ENCODE results near the gene TRPM3. TPM values are rescaled to one million over a fixed set of nuclear protein-coding genes. Genes with fewer than 3 reads are reported as not detected.

The TRPM3 gene
- total RNA-seq, 2 donors from 2014 or later: not detected

DNA sequence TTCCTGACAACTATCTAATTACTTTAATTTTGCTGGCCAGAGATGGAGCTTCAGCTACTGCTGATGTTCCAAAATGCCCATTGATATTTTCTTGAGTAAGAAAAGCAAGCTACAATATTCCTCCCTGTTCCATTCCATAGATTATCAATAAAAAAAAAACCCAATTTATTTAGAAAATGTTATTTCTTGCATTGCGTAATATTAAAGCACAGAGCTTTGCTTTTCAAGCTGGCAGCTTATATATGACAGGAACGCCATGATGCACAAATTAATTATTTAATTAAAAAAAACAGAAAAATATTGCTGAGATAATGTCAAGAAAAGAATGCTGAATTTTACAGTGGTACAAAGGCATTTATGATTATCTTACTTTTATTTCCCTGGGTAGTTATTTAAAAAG lies 47.9 kb downstream of the TRPM3 start:
- H3K4me1 Mint-ChIP-seq: no peaks in the 10 kb centered on the region
- H3K36me3 Mint-ChIP-seq (ENCODE audit: low read depth): no peaks in the 10 kb centered on the region
- H3K4me3 Mint-ChIP-seq: no peak overlapping the region
- ATAC-seq (replicated peaks): no peak
- no peaks in the 10 kb centered on the region for H3K9me3 Mint-ChIP-seq
- no peak overlapping the region for H3K27ac Mint-ChIP-seq
- H3K27me3 Mint-ChIP-seq: peaks cover 3% of the 10 kb centered on the region

DNA sequence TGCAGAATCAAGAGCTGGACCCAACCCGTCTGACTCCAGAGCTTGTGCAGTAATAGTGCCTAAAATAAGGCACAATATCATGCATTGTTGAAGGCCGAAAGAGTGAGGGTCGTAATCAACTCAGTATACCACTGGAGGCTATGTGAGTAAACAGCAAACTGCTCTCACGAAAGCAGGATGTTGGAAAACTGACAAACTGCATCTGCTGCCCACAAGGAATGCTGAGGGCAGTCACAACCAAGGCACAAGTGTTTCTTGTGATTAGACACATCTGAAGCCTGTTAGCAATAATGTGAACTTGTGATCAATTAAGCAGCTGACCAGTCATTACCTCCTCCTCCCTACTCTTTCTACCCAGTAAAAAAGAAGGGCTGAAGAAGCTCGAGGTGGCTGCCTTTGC lies 48.8 kb downstream of the TRPM3 start:
- no peak overlapping the region for H3K27ac Mint-ChIP-seq
- no peak overlapping the region for H3K4me3 Mint-ChIP-seq
- peaks cover 3% of the 10 kb centered on the region for H3K27me3 Mint-ChIP-seq
- ATAC-seq (replicated peaks): no peak
- no peaks in the 10 kb centered on the region for H3K4me1 Mint-ChIP-seq
- no peaks in the 10 kb centered on the region for H3K9me3 Mint-ChIP-seq
- no peaks in the 10 kb centered on the region for H3K36me3 Mint-ChIP-seq (ENCODE audit: low read depth)

DNA sequence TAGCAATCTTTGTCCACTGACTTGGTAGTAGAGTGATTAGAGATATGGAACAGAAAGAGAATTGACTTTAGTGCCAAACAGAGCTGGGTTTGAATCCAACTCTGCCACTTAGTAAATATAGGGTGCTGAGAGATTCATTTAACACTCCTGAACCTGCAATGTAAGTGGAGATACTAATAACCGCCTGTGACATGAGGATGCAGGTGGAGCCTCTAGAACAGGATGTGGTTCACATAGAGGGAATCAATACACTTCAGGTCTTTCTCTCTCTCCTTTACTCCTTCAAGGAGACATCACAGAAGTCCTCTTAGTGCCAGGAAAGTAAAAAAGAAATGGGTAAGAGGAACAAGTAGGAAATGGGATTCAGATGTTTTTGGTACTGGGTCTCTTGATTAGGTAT lies 49.8 kb downstream of the TRPM3 start:
- H3K4me1 Mint-ChIP-seq: no peaks in the 10 kb centered on the region
- no peaks in the 10 kb centered on the region for H3K9me3 Mint-ChIP-seq
- H3K4me3 Mint-ChIP-seq: no peak overlapping the region
- H3K27ac Mint-ChIP-seq: no peak overlapping the region
- H3K27me3 Mint-ChIP-seq: no peaks in the 10 kb centered on the region
- no peaks in the 10 kb centered on the region for H3K36me3 Mint-ChIP-seq (ENCODE audit: low read depth)
- ATAC-seq (replicated peaks): no peak

DNA sequence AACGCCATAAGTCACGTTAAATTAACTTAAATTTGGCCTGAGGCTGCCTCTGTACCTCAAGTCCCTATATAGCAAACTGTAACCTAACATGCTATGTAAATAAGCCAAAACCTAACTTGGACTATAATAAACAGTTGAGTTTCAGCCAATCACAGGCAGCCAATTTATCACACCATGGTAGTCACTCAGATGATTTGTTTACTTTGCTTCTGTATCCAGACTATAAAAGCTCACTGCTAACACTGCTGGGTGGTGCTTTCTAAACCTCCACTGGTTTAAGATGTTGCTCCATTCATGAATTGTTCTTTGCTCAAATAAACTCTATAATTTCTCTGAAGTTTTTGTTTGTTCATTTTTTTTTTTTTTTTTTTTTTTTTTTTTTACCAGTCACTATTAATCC lies 62.8 kb downstream of the TRPM3 start:
- Mint-ChIP-seq H3K9me3 (no peaks in the 10 kb centered on the region), H3K27ac (no peak overlapping the region), H3K27me3 (no peaks in the 10 kb centered on the region), H3K4me1 (no peaks in the 10 kb centered on the region), H3K4me3 (no peak overlapping the region), H3K36me3 (ENCODE audit: low read depth) (no peaks in the 10 kb centered on the region)
- ATAC-seq (replicated peaks): no peak

DNA sequence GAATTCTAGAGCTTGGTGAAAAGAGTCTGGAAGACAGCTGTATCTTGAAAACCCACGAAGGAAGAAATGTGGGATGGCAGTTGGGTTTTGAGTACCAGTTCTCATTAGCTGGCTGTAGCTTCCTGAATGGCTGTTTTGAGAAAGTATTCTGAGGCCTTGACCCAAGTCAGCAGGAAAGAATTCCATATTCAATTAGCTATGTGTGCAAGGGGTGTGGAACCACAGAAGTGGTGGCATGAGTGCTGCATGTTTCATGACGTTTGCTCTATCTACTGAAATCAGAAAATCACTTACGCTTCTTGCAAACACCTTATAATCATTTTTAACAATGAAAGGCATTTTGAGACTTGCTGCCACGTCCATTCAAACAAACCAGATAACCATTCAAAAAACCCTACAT lies 69.1 kb downstream of the TRPM3 start:
- ATAC-seq (replicated peaks): no peak
- no peaks in the 10 kb centered on the region for H3K4me1 Mint-ChIP-seq
- no peak overlapping the region for H3K27ac Mint-ChIP-seq
- no peaks in the 10 kb centered on the region for H3K9me3 Mint-ChIP-seq
- H3K4me3 Mint-ChIP-seq: no peak overlapping the region
- H3K27me3 Mint-ChIP-seq: no peaks in the 10 kb centered on the region
- no peaks in the 10 kb centered on the region for H3K36me3 Mint-ChIP-seq (ENCODE audit: low read depth)

DNA sequence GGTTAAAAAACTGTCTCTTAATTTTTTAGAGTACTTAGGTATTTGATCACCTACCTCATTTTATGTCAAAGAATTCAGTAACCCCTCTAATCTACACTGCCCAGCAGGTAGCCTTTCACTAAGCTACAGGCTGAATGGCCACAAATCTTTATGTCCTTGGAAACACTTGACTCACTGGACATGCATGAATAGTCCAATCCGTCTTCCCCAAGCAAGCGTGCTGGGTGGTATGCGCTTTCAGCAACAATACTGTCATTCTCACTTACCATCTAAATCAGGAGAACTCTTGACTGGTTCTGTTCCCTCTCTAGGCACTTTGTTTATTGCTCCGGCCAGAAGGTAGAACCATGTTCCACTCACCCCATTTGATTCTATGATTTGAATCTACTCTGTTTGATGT lies 73.1 kb downstream of the TRPM3 start:
- H3K36me3 Mint-ChIP-seq (ENCODE audit: low read depth): no peaks in the 10 kb centered on the region
- H3K27me3 Mint-ChIP-seq: no peaks in the 10 kb centered on the region
- no peaks in the 10 kb centered on the region for H3K4me1 Mint-ChIP-seq
- H3K9me3 Mint-ChIP-seq: no peaks in the 10 kb centered on the region
- ATAC-seq (replicated peaks): no peak
- H3K4me3 Mint-ChIP-seq: no peak overlapping the region
- no peak overlapping the region for H3K27ac Mint-ChIP-seq

DNA sequence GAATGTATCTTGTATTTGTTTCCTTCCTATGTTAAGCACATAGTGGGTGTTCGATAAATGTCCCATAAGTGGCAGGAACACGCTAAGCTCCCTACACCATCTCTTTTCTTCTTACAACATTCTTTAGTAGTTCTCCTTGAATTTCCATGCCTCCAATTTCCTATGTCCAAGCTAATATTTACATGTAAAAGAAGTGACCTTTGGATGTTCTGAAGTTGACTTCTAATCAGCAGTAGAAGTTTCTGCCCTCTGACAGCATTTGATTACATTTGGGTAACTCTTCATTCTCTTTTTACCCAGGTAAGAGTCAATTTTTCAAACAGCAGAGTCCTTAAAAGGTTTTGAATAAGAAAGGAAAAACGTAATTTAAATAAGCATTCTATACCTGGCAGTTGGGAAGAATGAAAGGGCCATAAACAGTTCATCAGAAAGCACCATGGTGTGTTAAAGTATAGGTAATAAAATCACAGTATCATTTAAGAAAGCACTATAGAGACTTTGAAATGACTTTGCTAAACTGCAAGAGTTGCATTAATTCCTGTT lies 78.9 kb downstream of the TRPM3 start:
- no peak for ATAC-seq (replicated peaks)
- Mint-ChIP-seq H3K4me3 (no peak overlapping the region), H3K4me1 (no peaks in the 10 kb centered on the region), H3K27me3 (no peaks in the 10 kb centered on the region), H3K36me3 (ENCODE audit: low read depth) (no peaks in the 10 kb centered on the region), H3K27ac (no peak overlapping the region), H3K9me3 (peaks cover 5% of the 10 kb centered on the region)

DNA sequence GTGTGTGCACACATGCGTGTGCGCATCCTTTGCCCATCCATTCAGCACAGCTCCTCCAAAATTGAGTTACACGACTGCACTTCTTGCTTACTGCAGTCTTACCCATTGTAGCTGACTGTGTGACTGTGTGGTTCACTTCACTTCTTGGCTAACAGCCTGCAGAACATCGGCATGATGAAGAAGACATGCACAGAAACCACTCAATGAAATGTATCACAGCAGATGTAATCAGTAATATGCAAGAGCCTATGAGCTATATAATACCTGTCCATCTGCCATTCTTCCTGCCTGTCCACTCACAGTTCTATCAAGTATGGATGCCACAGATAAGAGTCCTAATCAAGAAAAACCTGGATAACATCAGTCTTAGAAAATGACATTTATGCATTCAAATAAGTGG lies 83.9 kb downstream of the TRPM3 start:
- peaks cover 5% of the 10 kb centered on the region for H3K9me3 Mint-ChIP-seq
- H3K27me3 Mint-ChIP-seq: no peaks in the 10 kb centered on the region
- ATAC-seq (replicated peaks): no peak
- no peaks in the 10 kb centered on the region for H3K4me1 Mint-ChIP-seq
- no peak overlapping the region for H3K27ac Mint-ChIP-seq
- no peaks in the 10 kb centered on the region for H3K36me3 Mint-ChIP-seq (ENCODE audit: low read depth)
- no peak overlapping the region for H3K4me3 Mint-ChIP-seq

DNA sequence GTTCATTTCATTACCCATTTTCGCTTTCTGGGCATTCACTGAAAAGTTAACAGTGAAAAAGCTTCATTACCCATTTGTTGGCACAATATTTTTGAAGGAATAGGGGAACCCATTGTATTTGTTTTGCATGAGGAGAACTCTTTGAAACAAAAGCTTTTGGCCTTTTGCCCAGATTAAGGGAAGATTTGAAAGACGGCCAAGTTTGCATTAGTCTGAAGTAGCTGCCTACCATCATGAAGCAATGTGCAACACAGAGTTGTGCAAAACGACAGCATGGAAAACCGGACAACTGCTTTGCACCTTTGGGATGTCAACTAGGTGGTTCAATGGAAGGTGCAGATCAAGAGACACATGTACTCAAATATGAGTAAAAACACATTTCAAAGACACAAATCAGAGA lies 84.9 kb downstream of the TRPM3 start:
- no peak for ATAC-seq (replicated peaks)
- Mint-ChIP-seq H3K27me3 (no peaks in the 10 kb centered on the region), H3K9me3 (peaks cover 5% of the 10 kb centered on the region), H3K4me3 (no peak overlapping the region), H3K4me1 (no peaks in the 10 kb centered on the region), H3K27ac (no peak overlapping the region), H3K36me3 (ENCODE audit: low read depth) (no peaks in the 10 kb centered on the region)

DNA sequence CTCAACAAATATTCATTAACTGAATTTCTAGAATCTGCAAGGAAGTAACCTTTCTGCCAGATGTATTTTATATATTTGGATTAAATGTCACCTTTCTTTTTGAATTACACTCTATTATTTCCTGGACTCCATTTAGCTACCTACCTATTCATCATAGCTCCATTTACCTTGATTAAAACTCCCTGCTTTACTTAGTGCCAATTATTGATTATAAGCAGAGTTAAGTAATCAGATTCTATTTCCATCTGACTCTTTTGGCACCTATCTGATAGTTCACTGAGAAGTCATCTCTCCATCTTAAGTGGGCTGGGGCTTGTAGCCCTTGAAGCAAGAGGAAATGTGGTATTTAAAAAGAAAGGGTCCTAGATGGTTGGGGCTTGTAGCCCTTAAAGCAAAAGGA lies 88.6 kb downstream of the TRPM3 start:
- Mint-ChIP-seq H3K36me3 (ENCODE audit: low read depth) (no peaks in the 10 kb centered on the region), H3K4me1 (no peaks in the 10 kb centered on the region), H3K4me3 (no peak overlapping the region)

DNA sequence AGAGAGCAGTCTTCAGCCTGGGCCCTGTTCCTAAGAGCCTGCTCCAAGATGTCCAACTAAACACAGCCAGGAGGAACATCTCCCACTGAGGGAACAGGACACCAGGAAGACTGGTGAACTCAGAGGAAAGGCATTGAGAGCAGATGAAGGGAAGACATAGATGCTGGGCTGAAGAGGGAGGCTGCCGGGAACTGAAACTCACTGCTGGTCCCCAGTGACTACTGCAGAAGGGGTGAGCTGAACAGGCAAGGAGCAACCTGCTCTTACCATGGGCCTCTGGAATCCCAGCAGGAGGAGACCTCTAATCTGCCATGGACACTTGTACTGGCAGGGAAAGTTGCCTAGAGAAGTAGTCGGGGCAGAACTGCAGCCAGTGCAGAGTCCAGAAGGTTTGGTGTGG lies 95.7 kb downstream of the TRPM3 start:
- no peak overlapping the region for H3K4me3 Mint-ChIP-seq
- H3K36me3 Mint-ChIP-seq (ENCODE audit: low read depth): no peaks in the 10 kb centered on the region
- H3K27ac Mint-ChIP-seq: no peak overlapping the region
- peaks cover 7% of the 10 kb centered on the region for H3K9me3 Mint-ChIP-seq
- H3K27me3 Mint-ChIP-seq: no peaks in the 10 kb centered on the region
- H3K4me1 Mint-ChIP-seq: no peaks in the 10 kb centered on the region
- ATAC-seq (replicated peaks): no peak

More for the DNA sequence above, 88.6 kb downstream of the TRPM3 start:
- Mint-ChIP-seq H3K27me3 (no peaks in the 10 kb centered on the region), H3K9me3 (no peaks in the 10 kb centered on the region), H3K27ac (no peak overlapping the region)
- ATAC-seq (replicated peaks): no peak

DNA sequence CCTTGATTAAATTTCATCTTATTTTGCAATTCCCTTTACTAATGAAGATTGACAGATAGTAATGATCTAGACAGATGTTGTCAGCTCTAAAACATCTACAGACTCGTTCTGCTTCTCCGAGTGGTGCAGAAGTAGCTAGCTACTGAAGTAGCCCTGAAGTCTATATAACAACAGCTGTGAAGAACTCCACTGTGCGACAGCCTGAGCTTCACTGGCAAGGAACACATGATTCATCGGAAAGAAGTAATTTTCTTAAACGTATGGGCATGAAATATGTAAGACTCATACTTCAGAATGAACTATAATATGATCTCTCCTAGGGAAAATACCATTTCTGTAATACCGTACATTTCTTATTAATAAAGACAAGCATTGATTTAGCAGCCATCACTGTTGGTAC lies 96.2 kb downstream of the TRPM3 start:
- Mint-ChIP-seq H3K9me3 (peaks cover 7% of the 10 kb centered on the region), H3K27me3 (no peaks in the 10 kb centered on the region), H3K4me3 (no peak overlapping the region), H3K36me3 (ENCODE audit: low read depth) (no peaks in the 10 kb centered on the region), H3K27ac (no peak overlapping the region), H3K4me1 (no peaks in the 10 kb centered on the region)
- ATAC-seq (replicated peaks): no peak

DNA sequence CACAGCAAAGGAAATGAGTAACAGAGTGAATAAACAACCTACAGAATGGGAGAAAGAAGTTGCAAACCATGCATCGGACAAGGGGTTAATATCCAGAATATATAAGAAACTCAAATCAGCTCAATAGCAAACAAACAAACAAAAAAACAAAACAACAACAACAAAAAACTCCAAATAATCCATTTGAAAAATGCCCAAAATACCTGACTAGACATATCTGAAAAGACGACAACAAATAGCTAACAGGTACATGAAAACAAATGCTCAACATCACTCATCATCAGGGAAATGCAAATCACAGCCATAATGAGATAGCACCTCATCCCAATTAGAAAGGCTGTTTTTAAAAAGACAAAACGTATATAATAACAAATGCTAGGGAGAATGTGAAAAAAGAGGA lies 111.2 kb downstream of the TRPM3 start:
- Mint-ChIP-seq H3K9me3 (peaks cover 2% of the 10 kb centered on the region), H3K27ac (no peak overlapping the region), H3K36me3 (ENCODE audit: low read depth) (no peaks in the 10 kb centered on the region), H3K27me3 (no peaks in the 10 kb centered on the region), H3K4me3 (no peak overlapping the region), H3K4me1 (no peaks in the 10 kb centered on the region)
- ATAC-seq (replicated peaks): no peak

DNA sequence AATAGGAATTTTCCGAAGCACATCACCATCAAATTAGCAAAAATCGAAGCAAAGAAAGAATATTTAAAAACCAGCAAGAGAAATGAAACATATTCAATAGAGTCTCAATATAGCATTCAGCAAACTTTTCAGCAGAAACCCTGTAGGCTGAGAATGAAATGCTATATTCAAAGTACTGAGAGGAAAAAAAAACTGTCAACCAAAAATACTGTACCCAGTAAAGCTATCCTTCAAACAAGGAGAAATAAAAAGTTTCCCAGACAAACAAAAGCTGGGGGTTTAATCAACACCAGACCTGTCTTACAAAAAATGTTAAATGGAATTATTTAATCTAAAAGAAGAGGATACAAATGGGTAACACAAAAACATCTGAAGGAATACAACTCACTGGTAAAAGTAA lies 116.0 kb downstream of the TRPM3 start:
- ATAC-seq (replicated peaks): no peak
- Mint-ChIP-seq H3K4me1 (no peaks in the 10 kb centered on the region), H3K27ac (no peak overlapping the region), H3K27me3 (peaks cover 4% of the 10 kb centered on the region), H3K36me3 (ENCODE audit: low read depth) (no peaks in the 10 kb centered on the region), H3K9me3 (peaks cover 8% of the 10 kb centered on the region), H3K4me3 (no peak overlapping the region)

DNA sequence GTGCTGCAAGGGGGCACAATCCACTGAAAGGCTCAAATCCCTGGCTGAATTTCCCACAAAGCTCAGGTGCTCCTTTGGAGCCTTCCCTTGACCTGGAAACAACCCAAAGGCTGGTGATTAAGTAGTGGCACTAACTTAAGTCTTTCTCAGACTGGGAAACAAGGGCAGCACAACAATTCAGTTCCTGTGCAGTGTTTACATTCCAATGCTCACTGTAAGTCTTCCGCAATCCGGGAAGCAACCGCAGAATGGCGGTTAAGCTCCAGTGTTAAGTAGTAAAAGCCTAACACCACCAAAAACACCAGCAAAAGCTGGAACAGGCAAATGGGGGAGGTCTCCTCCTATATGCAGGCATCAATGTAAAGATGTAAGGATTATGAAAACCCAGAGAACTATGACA lies 117.2 kb downstream of the TRPM3 start:
- H3K27me3 Mint-ChIP-seq: peaks cover 4% of the 10 kb centered on the region
- no peak overlapping the region for H3K27ac Mint-ChIP-seq
- no peaks in the 10 kb centered on the region for H3K36me3 Mint-ChIP-seq (ENCODE audit: low read depth)
- no peak overlapping the region for H3K4me3 Mint-ChIP-seq
- H3K9me3 Mint-ChIP-seq: peaks cover 8% of the 10 kb centered on the region
- H3K4me1 Mint-ChIP-seq: no peaks in the 10 kb centered on the region
- ATAC-seq (replicated peaks): no peak

DNA sequence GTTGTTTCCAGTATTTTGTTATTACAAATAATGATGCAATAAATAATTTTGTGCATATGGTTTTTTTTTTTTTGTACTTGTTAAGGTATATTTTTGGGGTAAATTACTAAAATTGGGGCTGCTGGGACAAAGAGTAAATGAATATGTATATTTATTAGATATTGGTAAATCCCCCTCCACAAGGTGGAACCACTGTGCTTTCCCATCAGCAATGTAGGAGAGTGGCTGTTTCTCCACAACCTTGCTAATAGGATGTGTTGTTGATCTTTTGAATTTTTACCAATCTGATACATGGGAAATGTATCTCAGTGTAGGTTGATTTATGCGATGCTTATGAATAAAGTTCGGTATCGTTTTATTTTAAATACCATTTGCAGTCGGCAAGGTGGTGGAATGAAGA lies 118.1 kb downstream of the TRPM3 start:
- ATAC-seq (replicated peaks): no peak
- H3K4me1 Mint-ChIP-seq: no peaks in the 10 kb centered on the region
- H3K27me3 Mint-ChIP-seq: peaks cover 4% of the 10 kb centered on the region
- peaks cover 8% of the 10 kb centered on the region for H3K9me3 Mint-ChIP-seq
- no peak overlapping the region for H3K4me3 Mint-ChIP-seq
- no peak overlapping the region for H3K27ac Mint-ChIP-seq
- H3K36me3 Mint-ChIP-seq (ENCODE audit: low read depth): no peaks in the 10 kb centered on the region

Measured in activated T-helper 17 cell treated with anti-CD3 and anti-CD28 coated beads, Interleukin-2, amount 50 U/mL, for 72 hours (primary cell).